Left lung (tissue), 10 donors: ENCODE results near the gene ALOX5. TPM values are rescaled to one million over a fixed set of nuclear protein-coding genes. Genes with fewer than 3 reads are reported as not detected.

ENCODE experiments used
- ATAC-seq: fragments of 200-7000 bp; cut with Tn5 transposase; one replicate; pipeline ENCODE4 v1.9.1; 2020; ENCODE audit warnings: moderate library complexity
- DNase-seq, 4 donors: peaks; one replicate each; pipeline ENCODE4 v3.0.0-alpha.2; 2013 to 2020
- H3K27ac ChIP-seq, 2 donors: fragments of 200-600 bp; sonication (generic) in 1 of 2; one replicate each; pipeline versions ENCODE4 v1.5.0 to v1.8.0; 2020 to 2021
- H3K27me3 ChIP-seq, 2 donors: fragments of 200-600 bp; sonication (generic) in 1 of 2; one replicate each; pipeline versions ENCODE4 v1.5.0 to v1.8.0; 2020 to 2021
- H3K36me3 ChIP-seq, 2 donors: fragments of 200-600 bp; sonication (generic) in 1 of 2; one replicate each; pipeline versions ENCODE4 v1.5.0 to v1.8.0; 2020 to 2021
- H3K4me1 ChIP-seq, 2 donors: fragments of 200-600 bp; one replicate each; pipeline ENCODE4 v1.8.0; 2021
- H3K4me3 ChIP-seq, 2 donors: fragments of 200-600 bp; sonication (generic) in 1 of 2; one replicate each; pipeline versions ENCODE4 v1.5.0 to v1.8.0; 2020 to 2021; ENCODE audit warnings: mild to moderate bottlenecking in 1 of 2
- H3K9me3 ChIP-seq, 2 donors: fragments of 200-600 bp; sonication (generic) in 1 of 2; one replicate each; pipeline versions ENCODE4 v1.5.0 to v1.8.0; 2020 to 2021
- intact Hi-C, 2 donors: fragments of 100-400 bp; cut with DNase I; formaldehyde crosslinking; loops; one replicate each; pipeline versions ENCODE4 v1.11.2 to v1.14.2; 2022
- polyA plus RNA-seq, 6 donors: library from polyadenylated mRNA; unstranded; fragments of 120-200 nt; gene quantifications; one replicate each; pipeline ENCODE4 v1.2.1, GENCODE V29; 2013; ENCODE audit not compliant: insufficient read length in 6 of 6
- total RNA-seq, 2 donors: library from RNA; stranded (reverse); fragmentation: NEBNext Ultra II Directional; extraction: Animal tissue kit (Norgen Biotek cat#: 25700); gene quantifications; one replicate each; pipeline ENCODE4 v1.2.1, GENCODE V29; 2021
- TF ChIP-seq, protein P1 (sequence below), 2 donors: fragments of 200-600 bp; sonication (generic) in 1 of 2; IDR thresholded peaks; one replicate each; pipeline versions ENCODE4 v1.5.0 to v1.8.0; 2021; ENCODE audit warnings: antibody characterized with exemption in 2 of 2
- donor health status: DM: no; HTN: yes; CAD: no.
- donor health status: DM: no; HTN: no; CAD: no.

ALOX5 gene
- total and polyA plus RNA-seq, 8 donors = 1.1 to 145 (median 1.7) TPM

DNA sequence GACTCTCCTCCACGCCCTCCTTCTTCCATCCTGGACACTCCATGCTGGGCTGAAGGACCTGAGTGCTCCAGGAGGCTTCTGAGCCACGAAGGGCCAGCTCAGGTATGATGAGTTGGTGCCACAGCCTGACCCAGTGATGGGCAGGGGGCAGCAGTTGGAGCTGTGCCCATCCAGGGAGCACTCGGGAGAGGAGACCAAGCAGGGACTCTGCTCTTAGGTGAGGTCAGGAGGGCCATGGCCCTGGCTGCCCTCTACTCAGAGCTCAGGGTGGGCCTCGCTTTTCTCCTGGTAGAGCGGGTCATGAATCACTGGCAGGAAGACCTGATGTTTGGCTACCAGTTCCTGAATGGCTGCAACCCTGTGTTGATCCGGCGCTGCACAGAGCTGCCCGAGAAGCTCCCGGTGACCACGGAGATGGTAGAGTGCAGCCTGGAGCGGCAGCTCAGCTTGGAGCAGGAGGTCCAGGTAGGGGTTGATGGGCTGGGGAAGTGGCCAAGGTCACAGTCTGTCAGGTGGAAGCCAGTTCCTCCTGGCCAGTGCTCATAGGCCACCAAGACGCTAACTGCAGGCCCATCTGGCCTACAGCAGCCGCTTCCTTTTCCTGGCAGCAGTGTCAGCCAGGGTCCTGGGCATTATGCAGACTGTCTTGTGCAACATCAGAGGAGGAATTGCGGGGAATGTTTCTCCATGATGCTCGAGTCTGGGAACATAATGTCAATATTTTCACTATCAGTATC, 50.8 kb downstream of the ALOX5 start:
- H3K27me3 ChIP-seq = peaks cover 12 to 25% of the 10 kb centered on the region in 2 donors
- H3K4me3 ChIP-seq = no peak overlapping the region
- intact Hi-C loops = no loop called here
- DNase-seq (peak in 3 of 4 donors; percentile 18 to 66 (median 50)), ATAC-seq (peak; percentile 19)
- H3K36me3 ChIP-seq = peaks cover 0 to 71% of the 10 kb centered on the region in 2 donors
- TF ChIP-seq, protein P1, sequence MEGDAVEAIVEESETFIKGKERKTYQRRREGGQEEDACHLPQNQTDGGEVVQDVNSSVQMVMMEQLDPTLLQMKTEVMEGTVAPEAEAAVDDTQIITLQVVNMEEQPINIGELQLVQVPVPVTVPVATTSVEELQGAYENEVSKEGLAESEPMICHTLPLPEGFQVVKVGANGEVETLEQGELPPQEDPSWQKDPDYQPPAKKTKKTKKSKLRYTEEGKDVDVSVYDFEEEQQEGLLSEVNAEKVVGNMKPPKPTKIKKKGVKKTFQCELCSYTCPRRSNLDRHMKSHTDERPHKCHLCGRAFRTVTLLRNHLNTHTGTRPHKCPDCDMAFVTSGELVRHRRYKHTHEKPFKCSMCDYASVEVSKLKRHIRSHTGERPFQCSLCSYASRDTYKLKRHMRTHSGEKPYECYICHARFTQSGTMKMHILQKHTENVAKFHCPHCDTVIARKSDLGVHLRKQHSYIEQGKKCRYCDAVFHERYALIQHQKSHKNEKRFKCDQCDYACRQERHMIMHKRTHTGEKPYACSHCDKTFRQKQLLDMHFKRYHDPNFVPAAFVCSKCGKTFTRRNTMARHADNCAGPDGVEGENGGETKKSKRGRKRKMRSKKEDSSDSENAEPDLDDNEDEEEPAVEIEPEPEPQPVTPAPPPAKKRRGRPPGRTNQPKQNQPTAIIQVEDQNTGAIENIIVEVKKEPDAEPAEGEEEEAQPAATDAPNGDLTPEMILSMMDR (IDR thresholded peaks at IDR 0.05) = no peak
- H3K27ac ChIP-seq = peak overlapping the region in 1 of 2 donors; percentile 63
- no peaks in the 10 kb centered on the region for H3K9me3 ChIP-seq
- H3K4me1 ChIP-seq = peaks cover 10 to 60% of the 10 kb centered on the region in 2 donors

DNA sequence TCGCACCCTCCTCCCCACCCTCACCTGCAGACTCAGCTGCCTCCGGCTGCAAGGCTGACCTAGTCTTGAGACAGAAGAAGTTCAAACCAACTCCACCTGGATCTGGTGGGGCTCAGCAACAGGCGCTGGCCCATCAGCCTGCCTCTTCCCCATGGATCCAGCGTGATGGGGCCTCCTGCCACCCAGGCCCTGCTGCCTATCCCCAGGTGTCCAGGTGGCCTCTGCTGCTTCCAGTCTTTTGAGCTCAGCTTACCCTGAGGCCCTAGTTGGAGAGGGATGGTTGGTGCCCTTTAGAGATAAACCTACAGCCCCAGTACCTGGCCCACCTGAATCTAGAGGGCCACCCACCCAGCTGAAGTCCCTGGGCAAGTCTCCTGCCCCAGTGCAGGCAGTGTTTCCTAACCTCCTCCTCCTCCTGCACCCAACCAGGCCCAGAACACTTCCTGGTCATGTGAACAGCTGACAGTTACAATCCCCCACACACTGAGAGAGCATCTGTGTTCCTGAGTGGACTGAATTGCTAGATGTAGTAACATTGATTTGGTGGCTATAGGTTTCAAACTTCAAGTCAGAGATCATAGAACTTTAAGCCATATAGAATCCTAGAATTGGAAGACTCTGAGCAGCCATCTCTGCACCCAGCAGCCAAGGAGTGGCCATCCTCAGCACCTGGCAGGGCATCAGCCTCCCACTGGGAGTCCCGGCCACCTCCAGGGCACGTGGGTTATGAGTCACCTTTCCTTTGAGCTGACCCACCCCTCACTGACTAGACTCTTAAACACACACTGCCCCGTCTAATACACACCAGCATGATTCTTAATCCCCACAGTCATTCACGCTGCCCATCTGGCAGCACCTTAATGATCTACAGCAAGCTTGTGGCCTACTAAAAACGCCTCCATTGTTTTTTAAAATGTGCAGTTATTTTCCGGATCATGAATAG, 51.9 kb downstream of the ALOX5 start:
- H3K4me1 ChIP-seq = peaks cover 0 to 49% of the 10 kb centered on the region in 2 donors
- H3K9me3 ChIP-seq = no peaks in the 10 kb centered on the region
- peaks cover 12 to 25% of the 10 kb centered on the region in 2 donors for H3K27me3 ChIP-seq
- no peak overlapping the region for H3K27ac ChIP-seq
- intact Hi-C loops = no loop called here
- DNase-seq (no peak), ATAC-seq (peak; percentile 26)
- TF ChIP-seq, protein P1 (IDR thresholded peaks at IDR 0.05) = no peak
- peaks cover 0 to 81% of the 10 kb centered on the region in 2 donors for H3K36me3 ChIP-seq
- no peak overlapping the region for H3K4me3 ChIP-seq

DNA sequence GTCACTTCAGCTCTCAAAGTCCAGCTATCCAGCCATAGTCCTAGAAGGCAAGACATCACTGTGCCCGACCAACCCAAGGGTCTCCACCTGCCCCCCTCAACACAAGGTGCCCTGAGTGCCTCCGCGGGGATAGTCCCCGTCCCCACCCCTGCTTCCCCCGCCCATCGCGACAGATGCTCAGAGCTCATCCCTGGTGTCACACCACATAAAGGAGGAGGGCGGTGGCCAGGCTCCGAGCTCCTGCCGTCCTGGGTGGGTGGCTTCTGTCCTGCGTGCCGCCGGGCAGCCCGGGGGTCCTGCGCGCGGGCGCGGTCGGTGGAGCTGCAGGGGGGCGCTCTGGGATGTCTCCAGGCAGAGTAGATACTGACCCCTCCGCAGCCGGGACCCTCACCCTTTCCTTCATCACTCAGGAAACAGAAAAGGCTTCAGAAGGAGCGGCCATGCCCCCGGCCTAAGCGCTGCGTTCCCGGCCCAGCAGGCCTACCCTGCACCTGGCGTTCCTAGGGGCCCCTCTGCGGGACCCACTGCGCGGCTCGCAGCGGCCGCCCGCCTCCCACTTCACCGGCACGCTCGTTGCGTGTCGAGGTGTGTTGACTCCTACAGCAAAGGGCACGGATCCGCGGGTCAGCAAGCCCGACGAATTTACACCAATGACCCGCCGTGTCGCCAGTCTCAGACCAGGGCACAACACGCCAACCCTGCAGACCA, 53.4 kb downstream of the ALOX5 start:
- Histone ChIP-seq H3K9me3 (no peaks in the 10 kb centered on the region), H3K27ac (no peak overlapping the region), H3K4me3 (no peak overlapping the region), H3K4me1 (peaks cover 0 to 34% of the 10 kb centered on the region in 2 donors), H3K27me3 (peaks cover 12 to 25% of the 10 kb centered on the region in 2 donors), H3K36me3 (peaks cover 0 to 82% of the 10 kb centered on the region in 2 donors)
- DNase-seq (peak in 1 of 4 donors; percentile 67), ATAC-seq (no peak)
- TF ChIP-seq, protein P1 (IDR thresholded peaks at IDR 0.05) = no peak
- intact Hi-C loops = no loop called here

DNA sequence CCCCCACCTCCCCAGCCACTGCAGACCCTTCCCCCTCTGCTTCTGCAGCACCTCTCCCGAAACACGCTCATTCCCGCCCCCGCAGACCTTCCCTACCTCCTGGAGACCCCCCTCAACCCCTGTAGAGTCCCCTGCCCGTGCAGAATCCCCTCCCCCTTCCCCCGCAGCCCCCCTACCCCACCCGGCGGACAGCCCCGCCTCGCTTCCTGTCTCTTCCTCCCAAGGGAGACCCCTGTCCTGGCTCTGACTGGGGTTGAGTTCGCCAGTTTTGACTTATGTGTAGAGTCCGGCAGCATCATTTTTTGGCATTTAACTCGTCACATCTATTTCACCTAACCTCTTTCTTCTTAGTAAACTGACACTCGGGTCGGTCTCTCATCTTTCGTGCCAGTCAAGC, 54.0 kb downstream of the ALOX5 start:
- H3K4me1 ChIP-seq = peaks cover 0 to 33% of the 10 kb centered on the region in 2 donors
- H3K27ac ChIP-seq = no peak overlapping the region
- TF ChIP-seq, protein P1 (IDR thresholded peaks at IDR 0.05) = no peak
- H3K36me3 ChIP-seq = peaks cover 0 to 87% of the 10 kb centered on the region in 2 donors
- DNase-seq = no peak
- ATAC-seq = no peak
- H3K9me3 ChIP-seq = no peaks in the 10 kb centered on the region
- intact Hi-C loops = no loop called here
- peaks cover 12 to 25% of the 10 kb centered on the region in 2 donors for H3K27me3 ChIP-seq
- H3K4me3 ChIP-seq = no peak overlapping the region
